Body of pancreas (tissue), 4 donors: Measurements from ENCODE around the gene TNFAIP8L3. TPM values are rescaled to one million over a fixed set of nuclear protein-coding genes. Genes with fewer than 3 reads are reported as not detected.
"Not testable (repeated sequence)": the region's sequence is repeated elsewhere in the genome, so short reads cannot be mapped to it uniquely, and the experiment has no call there.

Source experiments
- ATAC-seq: fragments of 150-250 bp; one replicate; pipeline ENCODE4 v1.9.1; 2016
- DNase-seq, 4 donors: peaks; one replicate each; pipeline ENCODE4 v3.0.0-alpha.2; 2019
- H3K27ac ChIP-seq, 4 donors: fragments of 200-600 bp; sonication (generic); 1 replicate in 3 of 4; 2 replicates in 1 of 4; pipeline versions ENCODE4 v1.5.1 to v1.6.1; 2016 to 2019; ENCODE audit warnings: mild to moderate bottlenecking in 1 of 4, mixed read lengths in 1 of 4, moderate library complexity in 1 of 4
- H3K27me3 ChIP-seq, 2 donors: fragments of 200-600 bp; sonication (generic); one replicate each; pipeline ENCODE4 v1.6.0; 2016; ENCODE audit warnings: mild to moderate bottlenecking in 1 of 2
- H3K36me3 ChIP-seq, 2 donors: fragments of 200-600 bp; sonication (generic); replicated peaks in 1 of 2; 2 replicates each; pipeline ENCODE4 v1.5.1; 2016; ENCODE audit warnings: low read depth in 2 of 2; ENCODE audit not compliant: insufficient read depth in 1 of 2
- H3K4me1 ChIP-seq: fragments of 200-600 bp; sonication (generic); one replicate; pipeline ENCODE4 v1.6.0; 2016
- H3K4me3 ChIP-seq, 2 donors: fragments of 200-600 bp; sonication (generic); 1 replicate in 1 of 2; 2 replicates in 1 of 2; pipeline ENCODE4 v1.5.1; 2016 to 2019
- H3K9me3 ChIP-seq, 3 donors: fragments of 200-600 bp; sonication (generic); 1 replicate in 2 of 3; 2 replicates in 1 of 3; pipeline ENCODE4 v1.5.1; 2016
- POLR2A ChIP-seq, 3 donors: fragments of 450-650 bp; IDR thresholded peaks; one replicate each; pipeline ENCODE4 v1.6.1; 2016; ENCODE audit warnings: antibody characterized with exemption in 3 of 3, mild to moderate bottlenecking in 2 of 3
- WGBS, 2 donors: methylation state at CpG; one replicate each; pipeline ENCODE4 v1.1.5; 2017; 5-methylcytosine and 5-hydroxymethylcytosine counted together
- intact Hi-C: fragments of 100-400 bp; cut with DNase I; formaldehyde crosslinking; loops from one replicate; pipeline ENCODE4 v1.15.1; 2023
- total RNA-seq, 2 donors: library from RNA; depleted of rRNA; stranded (reverse); fragments of >200 nt; gene quantifications; one replicate each; pipeline ENCODE4 v1.1.0, GENCODE V29; 2016
- TF ChIP-seq, protein P1 (sequence below), 7 experiments: fragments of 450-650 bp in 4 of 7; fragments of 200-600 bp in 3 of 7; sonication (generic) in 3 of 7; IDR thresholded peaks; one replicate each; pipeline ENCODE4 v1.5.1; 2016 to 2019; ENCODE audit warnings: antibody characterized with exemption in 7 of 7

TNFAIP8L3 gene
- total RNA-seq, 2 donors from 2014 or later = 2.9 TPM; not detected in 1

DNA sequence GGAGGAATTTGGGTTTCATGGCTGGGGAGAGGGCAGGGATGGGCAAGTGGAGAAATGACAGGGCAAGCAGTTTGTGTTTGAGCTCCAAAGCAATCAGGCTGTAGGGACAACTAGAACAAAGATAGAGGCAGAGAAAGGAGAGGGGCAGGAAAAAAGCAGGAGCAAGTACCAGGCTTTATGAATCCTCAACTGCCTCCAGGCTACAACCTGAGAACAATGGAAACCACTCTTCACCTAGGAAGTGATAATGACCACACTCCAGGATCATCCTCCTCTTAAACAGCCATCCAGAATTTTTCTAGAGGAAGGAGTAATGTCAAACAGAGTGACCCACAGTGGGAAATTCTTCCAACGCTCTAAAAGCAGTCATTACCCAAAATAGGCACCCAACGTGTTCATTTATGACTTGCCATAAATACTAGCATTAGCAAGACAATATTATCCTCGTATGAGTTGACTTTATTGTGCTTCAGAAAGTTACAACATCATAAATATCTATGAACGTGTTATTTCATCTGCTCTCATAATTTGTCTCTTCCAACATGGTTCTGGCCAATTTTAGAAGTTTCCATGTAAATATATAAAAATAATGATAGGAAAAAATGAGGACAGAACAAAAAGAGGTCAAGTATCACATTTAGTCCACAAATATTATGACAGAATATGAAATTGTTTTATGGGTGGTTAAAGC lies 50.5 kb downstream of the TNFAIP8L3 start:
- ATAC-seq (no peak), DNase-seq (no peak)
- Histone ChIP-seq H3K36me3 (no peaks in the 10 kb centered on the region), H3K4me3 (no peak overlapping the region), H3K27ac (no peak overlapping the region), H3K27me3 (no peaks in the 10 kb centered on the region), H3K4me1 (peaks cover 12% of the 10 kb centered on the region), H3K9me3 (no peaks in the 10 kb centered on the region)
- TF ChIP-seq, protein P1, sequence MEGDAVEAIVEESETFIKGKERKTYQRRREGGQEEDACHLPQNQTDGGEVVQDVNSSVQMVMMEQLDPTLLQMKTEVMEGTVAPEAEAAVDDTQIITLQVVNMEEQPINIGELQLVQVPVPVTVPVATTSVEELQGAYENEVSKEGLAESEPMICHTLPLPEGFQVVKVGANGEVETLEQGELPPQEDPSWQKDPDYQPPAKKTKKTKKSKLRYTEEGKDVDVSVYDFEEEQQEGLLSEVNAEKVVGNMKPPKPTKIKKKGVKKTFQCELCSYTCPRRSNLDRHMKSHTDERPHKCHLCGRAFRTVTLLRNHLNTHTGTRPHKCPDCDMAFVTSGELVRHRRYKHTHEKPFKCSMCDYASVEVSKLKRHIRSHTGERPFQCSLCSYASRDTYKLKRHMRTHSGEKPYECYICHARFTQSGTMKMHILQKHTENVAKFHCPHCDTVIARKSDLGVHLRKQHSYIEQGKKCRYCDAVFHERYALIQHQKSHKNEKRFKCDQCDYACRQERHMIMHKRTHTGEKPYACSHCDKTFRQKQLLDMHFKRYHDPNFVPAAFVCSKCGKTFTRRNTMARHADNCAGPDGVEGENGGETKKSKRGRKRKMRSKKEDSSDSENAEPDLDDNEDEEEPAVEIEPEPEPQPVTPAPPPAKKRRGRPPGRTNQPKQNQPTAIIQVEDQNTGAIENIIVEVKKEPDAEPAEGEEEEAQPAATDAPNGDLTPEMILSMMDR (IDR thresholded peaks at IDR 0.05) = no peak
- TF ChIP-seq POLR2A (IDR thresholded peaks at IDR 0.05) = no peak
- 67 to 74% methylated on average over 4 of the region's 4 CpGs for WGBS, 2 donors
- intact Hi-C loops = no loop called here

DNA sequence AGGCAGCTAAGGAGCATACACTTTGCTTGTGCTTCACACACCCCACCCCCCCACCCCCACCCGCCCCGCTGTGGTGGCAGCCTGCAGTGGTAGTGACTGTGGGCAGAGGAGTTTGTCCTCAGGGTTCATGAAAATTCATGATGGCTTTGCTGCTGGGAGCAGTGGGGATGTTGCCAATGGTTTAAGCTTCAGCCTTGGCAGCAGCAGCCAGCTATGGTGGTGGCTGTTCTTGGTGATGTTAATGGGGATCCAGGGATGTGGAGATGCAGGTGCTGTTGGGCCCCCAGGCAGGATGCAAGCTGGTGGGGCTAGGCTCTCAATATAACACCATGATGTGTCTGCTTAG lies 55.8 kb downstream of the TNFAIP8L3 start:
- TF ChIP-seq, protein P1 (IDR thresholded peaks at IDR 0.05) = no peak
- TF ChIP-seq POLR2A (IDR thresholded peaks at IDR 0.05) = no peak
- ATAC-seq = no peak
- intact Hi-C loops = no loop called here

DNA sequence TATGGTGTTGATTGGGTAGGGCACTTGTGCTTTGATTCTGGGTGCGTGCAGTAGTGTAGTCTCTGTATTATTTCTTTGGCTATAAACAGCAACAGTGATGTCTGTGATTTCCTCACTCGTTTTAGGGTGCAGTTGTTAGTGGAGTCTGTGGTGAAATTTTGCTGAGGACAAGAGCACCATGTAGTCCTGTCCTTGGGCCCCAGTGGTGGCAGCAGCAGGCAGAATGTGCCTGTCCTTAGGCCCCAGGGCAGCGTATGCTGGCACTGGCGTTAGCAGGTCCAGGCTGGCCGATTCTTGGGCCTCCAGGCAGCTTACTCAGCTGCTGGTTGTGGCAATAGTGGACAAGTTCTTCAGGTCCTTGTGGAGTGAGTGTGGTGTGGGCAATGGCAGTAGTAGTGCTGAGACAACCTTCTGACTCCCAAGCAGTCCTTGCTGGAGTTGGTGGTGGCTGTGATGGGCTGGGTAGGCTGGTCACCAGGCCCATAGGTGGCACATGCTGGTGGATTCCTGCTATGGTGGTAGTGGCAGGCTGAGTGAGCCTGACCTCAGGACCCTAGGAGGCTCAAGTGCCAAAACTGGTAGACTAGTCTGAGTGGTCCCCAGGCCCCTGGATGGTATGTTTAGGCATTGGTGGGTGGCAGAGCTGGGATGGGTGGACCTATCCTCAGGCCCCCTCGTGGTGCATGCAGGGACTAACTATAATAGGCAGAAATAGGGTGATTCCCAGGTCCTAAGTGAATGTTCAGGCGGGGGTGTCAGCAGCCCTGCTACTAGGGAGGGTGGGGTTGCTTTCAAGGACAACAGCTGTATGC lies 56.3 kb downstream of the TNFAIP8L3 start:
- H3K4me1 ChIP-seq = no peaks in the 10 kb centered on the region
- intact Hi-C loops = no loop called here
- ATAC-seq (no peak), DNase-seq (no peak)
- no peaks in the 10 kb centered on the region for H3K36me3 ChIP-seq
- WGBS, 2 donors = 82 to 88% methylated on average over 7 of the region's 7 CpGs
- TF ChIP-seq, protein P1 (IDR thresholded peaks at IDR 0.05) = no peak
- no peak for TF ChIP-seq POLR2A (IDR thresholded peaks at IDR 0.05)
- no peaks in the 10 kb centered on the region for H3K27me3 ChIP-seq
- no peaks in the 10 kb centered on the region for H3K9me3 ChIP-seq
- H3K27ac ChIP-seq = no peak overlapping the region
- H3K4me3 ChIP-seq = no peak overlapping the region

More for the DNA sequence above, 55.8 kb downstream of the TNFAIP8L3 start:
- WGBS, 2 donors = 82 to 94% methylated on average over 2 of the region's 2 CpGs
- no peak overlapping the region for H3K4me3 ChIP-seq
- H3K36me3 ChIP-seq = no peaks in the 10 kb centered on the region
- H3K27ac ChIP-seq = no peak overlapping the region
- no peaks in the 10 kb centered on the region for H3K27me3 ChIP-seq
- no peak for DNase-seq
- H3K9me3 ChIP-seq = no peaks in the 10 kb centered on the region
- H3K4me1 ChIP-seq = no peaks in the 10 kb centered on the region

DNA sequence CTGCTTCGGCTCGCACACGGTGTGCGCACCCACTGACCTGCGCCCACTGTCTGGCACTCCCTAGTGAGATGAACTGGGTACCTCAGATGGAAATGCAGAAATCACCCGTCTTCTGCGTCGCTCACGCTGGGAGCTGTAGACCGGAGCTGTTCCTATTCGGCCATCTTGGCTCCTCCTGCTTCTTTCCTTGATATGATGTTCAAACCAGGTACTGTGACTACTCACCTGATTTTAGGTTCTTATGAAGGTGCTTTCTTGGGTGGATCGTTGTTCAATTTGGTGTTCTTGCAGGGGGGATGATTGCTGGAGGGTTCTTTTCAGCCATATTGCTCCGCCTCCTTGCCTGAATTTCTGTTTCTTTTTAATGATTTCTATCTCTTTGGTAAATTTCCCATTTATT lies 57.2 kb downstream of the TNFAIP8L3 start:
- WGBS, 2 donors = 95 to 97% methylated on average over 13 of the region's 13 CpGs
- not testable (repeated sequence) for H3K27ac ChIP-seq

DNA sequence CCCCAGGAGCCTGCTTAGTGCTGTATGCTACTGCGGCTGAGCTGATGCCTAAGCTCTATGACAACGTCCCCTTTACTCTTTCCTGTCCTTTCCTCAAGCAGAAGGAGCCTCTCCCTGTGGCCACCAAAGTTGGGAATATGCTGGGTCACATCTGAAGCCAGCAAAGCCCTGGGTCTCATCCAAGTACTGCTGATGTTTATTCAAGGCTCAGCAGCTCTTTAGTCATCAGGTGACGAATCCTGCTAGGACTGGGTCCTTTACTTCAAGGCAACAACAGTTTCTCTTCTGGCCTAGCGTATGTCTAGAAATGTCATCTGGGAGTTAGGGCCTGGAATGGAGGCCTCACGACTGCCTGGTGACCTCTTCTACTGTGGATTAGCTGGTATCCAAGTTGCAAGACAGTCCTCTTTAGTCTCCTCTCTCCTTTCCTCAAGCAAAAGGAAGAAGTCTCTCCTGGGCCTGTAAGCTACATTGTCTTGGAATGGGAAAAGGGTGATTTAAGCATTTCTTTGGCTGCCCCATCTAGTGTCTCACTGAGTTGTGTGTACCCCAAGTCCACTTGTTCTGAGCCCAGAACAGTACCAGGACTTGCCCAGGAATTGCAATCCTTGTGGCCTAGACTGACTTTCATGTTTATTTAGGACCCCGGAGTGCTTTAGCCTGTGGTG lies 63.9 kb downstream of the TNFAIP8L3 start:
- ATAC-seq = no peak
- 70 to 88% methylated on average over 5 to 6 of the region's 6 CpGs for WGBS, 2 donors
- DNase-seq = peak; percentile 23 to 78 (median 32)

More for the DNA sequence above, 57.2 kb downstream of the TNFAIP8L3 start:
- DNase-seq, H3K9me3 ChIP-seq, H3K27me3 ChIP-seq, H3K36me3 ChIP-seq, intact Hi-C loops, H3K4me1 ChIP-seq, ATAC-seq, H3K4me3 ChIP-seq: not testable (repeated sequence)

More for the DNA sequence above, 63.9 kb downstream of the TNFAIP8L3 start:
- intact Hi-C loops = no loop called here
- H3K36me3 ChIP-seq = no peaks in the 10 kb centered on the region
- TF ChIP-seq, protein P1 (IDR thresholded peaks at IDR 0.05) = no peak
- no peak for TF ChIP-seq POLR2A (IDR thresholded peaks at IDR 0.05)
- H3K4me1 ChIP-seq = no peaks in the 10 kb centered on the region
- no peaks in the 10 kb centered on the region for H3K27me3 ChIP-seq
- H3K9me3 ChIP-seq = no peaks in the 10 kb centered on the region
- no peak overlapping the region for H3K27ac ChIP-seq
- H3K4me3 ChIP-seq = no peak overlapping the region
